ENCODE measurements around the gene PHETA1. TPM values are rescaled to one million over a fixed set of nuclear protein-coding genes. Genes with fewer than 3 reads are reported as not detected.

The PHETA1 gene
- total and polyA plus RNA-seq, 10 of the 15 experiments (the other 5 are each of a cell fraction or from before 2014, with no cell fraction given), result 0.02 to 1.3 (median 0.51) TPM; not detected in 1

GRCh38 chr12:111334393-111334915 is 34.4 kb downstream of the PHETA1 start:
- Histone ChIP-seq H3K79me2 (ENCODE audit: control insufficient read depth, insufficient read depth, low read length) (no peaks in the 10 kb centered on the region), H3K27ac (ENCODE audit: control insufficient read depth, insufficient read depth) (no peak overlapping the region), H3K27me3 (replicated peaks in 1 of 2; ENCODE audit: control insufficient read depth in 2 of 2, insufficient read depth in 2 of 2, low read length in 1 of 2) (no peaks in the 10 kb centered on the region; a peak in 1 of 4 replicates), H3K4me1 (ENCODE audit: control insufficient read depth, insufficient read depth, low read length) (no peaks in the 10 kb centered on the region), H3K4me2 (ENCODE audit: control insufficient read depth, insufficient read depth) (no peak overlapping the region), H3K9ac (ENCODE audit: control insufficient read depth, insufficient read depth, low read length) (no peak overlapping the region), H4K20me1 (ENCODE audit: control insufficient read depth, insufficient read depth) (no peaks in the 10 kb centered on the region), H3K9me3 (replicated peaks; ENCODE audit: control insufficient read depth, insufficient read depth, low read length) (no peaks in the 10 kb centered on the region), H3K36me3 (ENCODE audit: control insufficient read depth in 2 of 2, insufficient read depth in 2 of 2, low read length in 1 of 2) (no peaks in the 10 kb centered on the region), H2AFZ (ENCODE audit: control insufficient read depth, low read depth, low read length) (no peak overlapping the region), H3K4me3 (no peak overlapping the region)
- no peak for TF ChIP-seq ZNF274 (IDR thresholded peaks at IDR 0.05; ENCODE audit: insufficient read depth, insufficient read length)
- TF ChIP-seq POLR2AphosphoS5 (IDR thresholded peaks at IDR 0.05; ENCODE audit: low read length), result no peak
- no peak for TF ChIP-seq ZBTB33 (IDR thresholded peaks at IDR 0.05)
- TF ChIP-seq SIX5 (IDR thresholded peaks at IDR 0.05; ENCODE audit: low read depth, low read length, severe bottlenecking), result no peak
- no peak for TF ChIP-seq ZNF622 (IDR thresholded peaks at IDR 0.05)
- TF ChIP-seq ZNF24 (IDR thresholded peaks at IDR 0.05), result no peak
- no peak for TF ChIP-seq RCOR1 (conservative IDR thresholded peaks at IDR 0.05; ENCODE audit: low read depth, low read length)
- TF ChIP-seq SMARCA5 (IDR thresholded peaks at IDR 0.05), result no peak
- no peak for TF ChIP-seq STAT3 (IDR thresholded peaks at IDR 0.05; ENCODE audit: low read depth, low read length)
- TF ChIP-seq PAX5 (IDR thresholded peaks at IDR 0.05; ENCODE audit: borderline replicate concordance, low read depth, low read length), result no peak
- no peak for TF ChIP-seq ZNF592 (IDR thresholded peaks at IDR 0.05)
- no TSS peak for BruUV-seq (replicated peaks)
- no peak for ATAC-seq
- in situ Hi-C loops (cut with MboI), result loop anchor here (5.0 kb wide), 1 partner anchor 113 kb away; no protein-coding TSS in a partner anchor
- intact Hi-C loops (cut with micrococcal nuclease; ENCODE audit: unreplicated experiment), result loop anchor here (10.0 kb wide), 1 partner anchor 340 kb away; no protein-coding TSS in a partner anchor
- no peak for FAIRE-seq
- RAD21 ChIA-PET (ENCODE audit: unreplicated experiment), result interaction anchor here (0.6 kb wide), 1 partner anchor 49 kb away, joined by 3 read pairs; no protein-coding TSS in a partner anchor
- SMC1A ChIA-PET (ENCODE audit: uncharacterized antibody, unreplicated experiment), result no interaction called here
- DNase-seq (ENCODE audit: low read depth, low spot score), result no peak
- CTCF ChIA-PET, result interaction anchor here (0.9 to 1.3 kb wide), 2 partner anchors 61 to 117 kb away, joined by 3 read pairs; no protein-coding TSS in a partner anchor
- POLR2A ChIA-PET, result no interaction called here
- 59% methylated on average over 11 of the region's 11 CpGs for WGBS (ENCODE audit: insufficient coverage, insufficient replicate concordance, low lambda C conversion rate, missing lambda C conversion rate)

Measured in GM12878 (cell line).